T-cell (primary cell): Measurements from ENCODE around the gene ABLIM1. TPM values are rescaled to one million over a fixed set of nuclear protein-coding genes. Genes with fewer than 3 reads are reported as not detected.

Source experiments
- ATAC-seq, 4 experiments: fragments of 200-7000 bp in 3 of 4; fragments of 150-1000 bp in 1 of 4; cut with Tn5 transposase; replicated peaks in 1 of 4; 1 replicate in 3 of 4; 2 replicates in 1 of 4; pipeline ENCODE4 v1.10.0; 2021; ENCODE audit warnings: moderate library complexity in 3 of 4, mild to moderate bottlenecking in 2 of 4, moderate number of reproducible peaks in 1 of 4
- CTCF ChIA-PET, 2 donors: fragments of 300-600 bp; sonication (Branson Sonifier 250); formaldehyde crosslinking; loops; one replicate each; lab custom pipeline; 2022; ENCODE audit warnings: antibody characterized with exemption in 2 of 2; lab: Charles Lee
- POLR2A ChIA-PET, 2 donors: fragments of 300-600 bp; sonication (Branson Sonifier 250); formaldehyde crosslinking; loops; one replicate each; lab custom pipeline; 2022; ENCODE audit warnings: antibody characterized with exemption in 2 of 2; lab: Charles Lee
- DNase-seq, 35 experiments: peaks; one replicate each; pipeline versions ENCODE4 v3.0.0 to v3.0.0-alpha.2; 2013 to 2023
- H3K27ac ChIP-seq: one replicate; pipeline ENCODE4 v1.5.1; 2013; ENCODE audit warnings: low read length
- H3K27me3 ChIP-seq, 2 experiments: replicated peaks in 1 of 2; 1 replicate in 1 of 2; 2 replicates in 1 of 2; pipeline versions ENCODE4 v1.6.1 to v1.7.0; 2013; ENCODE audit warnings: low read length in 1 of 2, mixed read lengths in 1 of 2; ENCODE audit not compliant: control insufficient read depth in 2 of 2, insufficient read depth in 2 of 2; ENCODE audit errors: extremely low read depth in 1 of 2
- H3K36me3 ChIP-seq, 2 donors: 1 replicate in 1 of 2; 2 replicates in 1 of 2; pipeline versions ENCODE4 v1.6.1 to v1.7.0; 2013; ENCODE audit warnings: low read length in 1 of 2; ENCODE audit not compliant: control insufficient read depth in 2 of 2, insufficient read depth in 1 of 2; ENCODE audit errors: extremely low read depth in 1 of 2
- H3K4me1 ChIP-seq, 2 experiments: 1 replicate in 1 of 2; 2 replicates in 1 of 2; pipeline versions ENCODE4 v1.6.1 to v1.7.0; 2013; ENCODE audit warnings: low read length in 2 of 2, mixed read lengths in 1 of 2; ENCODE audit not compliant: insufficient read depth in 2 of 2, control insufficient read depth in 1 of 2; ENCODE audit errors: extremely low read depth in 1 of 2
- H3K4me3 ChIP-seq, 2 donors: 1 replicate in 1 of 2; 2 replicates in 1 of 2; pipeline versions ENCODE4 v1.5.1 to v1.7.0; 2013; ENCODE audit warnings: mild to moderate bottlenecking in 2 of 2, low read length in 1 of 2, moderate library complexity in 1 of 2; ENCODE audit not compliant: control insufficient read depth in 1 of 2; ENCODE audit errors: extremely low read depth in 1 of 2
- H3K9me3 ChIP-seq: 2 replicates; pipeline ENCODE4 v1.7.0; 2013
- H3K27ac Mint-ChIP-seq, 2 donors: one replicate each; pipeline ENCODE4 v1.8.0; 2020 to 2021; ENCODE audit warnings: mild to moderate bottlenecking in 2 of 2, mixed read lengths in 2 of 2
- H3K27me3 Mint-ChIP-seq, 2 donors: one replicate each; pipeline ENCODE4 v1.8.0; 2021 to 2022; ENCODE audit warnings: mixed read lengths in 2 of 2
- H3K36me3 Mint-ChIP-seq: one replicate; pipeline ENCODE4 v1.8.0; 2021; ENCODE audit warnings: mixed read lengths
- H3K4me1 Mint-ChIP-seq, 3 donors: one replicate each; pipeline ENCODE4 v1.8.0; 2020 to 2022; ENCODE audit warnings: mixed read lengths in 3 of 3, mild to moderate bottlenecking in 1 of 3
- H3K4me3 Mint-ChIP-seq, 3 donors: one replicate each; pipeline ENCODE4 v1.8.0; 2020 to 2022; ENCODE audit warnings: mild to moderate bottlenecking in 3 of 3, mixed read lengths in 3 of 3, moderate library complexity in 3 of 3
- H3K9me3 Mint-ChIP-seq, 3 donors: one replicate each; pipeline ENCODE4 v1.8.0; 2020 to 2022; ENCODE audit warnings: mixed read lengths in 3 of 3
- WGBS: methylation state at CpG from one replicate; pipeline ENCODE4 v1.1.5; 2013; ENCODE audit warnings: missing lambda C conversion rate; ENCODE audit not compliant: insufficient coverage; 5-methylcytosine and 5-hydroxymethylcytosine counted together
- total RNA-seq, 35 experiments: library from RNA in 6 of 35; stranded (reverse) in 6 of 35; fragments of 120-200 nt in 1 of 35; gene quantifications; one replicate each; pipeline versions ENCODE4 v1.2.1 to v1.2.4 and lab custom pipeline; 2013 to 2026

The ABLIM1 gene
- total RNA-seq, 5 donors from 2014 or later (not counting 1 experiment from before 2014, with no cell fraction given) = 212 to 311 (median 266) TPM

DNA sequence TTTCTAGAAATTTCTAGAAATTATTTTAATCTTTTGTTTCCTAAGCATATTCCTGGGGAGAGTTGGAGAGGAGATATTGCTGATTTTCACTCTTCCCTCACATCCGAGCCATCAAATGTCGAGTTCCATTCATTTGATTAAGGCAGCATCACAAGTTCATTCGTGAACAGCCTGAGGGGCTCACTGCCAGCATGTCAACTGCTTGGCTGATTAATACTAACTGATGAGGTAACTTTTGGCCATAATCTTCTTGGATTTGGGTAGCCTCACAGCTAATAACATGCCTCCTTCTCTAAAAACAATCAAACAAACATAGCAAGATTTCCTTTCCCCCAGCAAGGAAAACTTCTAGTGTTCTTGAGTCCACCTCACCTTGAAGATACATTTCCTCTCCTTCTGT lies 166.7 kb downstream of the ABLIM1 start:
- no peak overlapping the region for H3K27ac ChIP-seq
- no peaks in the 10 kb centered on the region for H3K27me3 ChIP-seq
- H3K9me3 ChIP-seq = no peaks in the 10 kb centered on the region
- ChIA-PET POLR2A (interaction anchor here in 1 of 2 donors (0.7 kb wide), 1 partner anchor 12 kb away, joined by 8 read pairs; no protein-coding TSS in a partner anchor), CTCF (interaction anchor here (1.1 to 1.6 kb wide), 2 partner anchors 18 to 20 kb away, joined by 3 to 5 read pairs; no protein-coding TSS in a partner anchor)
- ATAC-seq = no peak
- Mint-ChIP-seq H3K4me3 (peak overlapping the region in 2 of 3 donors; percentile 21 to 69), H3K27me3 (no peaks in the 10 kb centered on the region), H3K4me1 (peaks cover 78 to 87% (median 81%) of the 10 kb centered on the region in 3 donors), H3K36me3 (peaks cover 57% of the 10 kb centered on the region), H3K27ac (peak overlapping the region in 1 of 2 donors; percentile 84), H3K9me3 (no peaks in the 10 kb centered on the region)
- no peak overlapping the region for H3K4me3 ChIP-seq
- H3K4me1 ChIP-seq = peaks cover 30 to 51% of the 10 kb centered on the region in 2 experiments
- no CpG with 5 or more reads among the region's 3 CpGs for WGBS
- DNase-seq = no peak
- peaks cover 0 to 46% of the 10 kb centered on the region in 2 donors for H3K36me3 ChIP-seq

DNA sequence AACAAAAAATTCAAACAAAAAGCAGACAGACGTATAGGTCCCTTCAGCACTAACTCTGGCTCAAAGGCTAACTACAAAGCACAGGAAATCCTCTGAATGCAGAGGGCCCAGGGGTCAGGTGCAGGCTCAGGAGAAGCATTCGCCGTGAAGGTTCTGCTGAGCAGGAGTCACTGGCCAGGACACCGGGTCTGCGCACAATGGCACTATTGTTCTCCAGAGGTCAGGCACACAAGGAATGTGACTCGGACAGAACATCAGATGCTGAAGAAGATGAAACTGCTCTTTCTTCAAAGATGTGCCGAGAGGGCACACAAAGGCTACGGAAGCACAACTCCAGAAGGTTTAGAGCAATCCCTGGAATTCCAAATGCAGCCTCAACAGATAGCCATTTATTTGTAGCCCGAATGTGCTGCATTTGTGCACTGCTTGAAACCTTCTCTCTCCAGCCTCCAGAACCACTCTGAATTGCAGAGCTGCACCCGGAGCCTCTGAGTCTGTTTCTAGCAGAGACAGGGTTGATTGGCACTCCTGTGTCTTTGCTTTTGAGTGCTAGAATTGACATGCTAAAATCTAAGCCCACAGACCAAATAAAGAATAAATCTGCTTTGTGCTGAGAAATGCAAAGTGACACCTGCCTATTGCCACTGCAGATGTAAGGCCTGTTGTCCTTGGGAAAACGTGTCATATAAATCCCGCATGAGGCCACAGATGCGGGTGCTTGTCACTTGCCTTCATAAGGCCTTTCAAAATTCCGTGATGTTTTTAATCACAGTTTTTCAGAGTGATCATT lies 168.4 kb downstream of the ABLIM1 start:
- no peak overlapping the region for H3K27ac ChIP-seq
- Mint-ChIP-seq H3K36me3 (peaks cover 61% of the 10 kb centered on the region), H3K9me3 (no peaks in the 10 kb centered on the region), H3K27ac (peak overlapping the region in 1 of 2 donors; percentile 66), H3K27me3 (no peaks in the 10 kb centered on the region), H3K4me1 (peaks cover 69 to 77% (median 74%) of the 10 kb centered on the region in 3 donors), H3K4me3 (no peak overlapping the region)
- H3K4me3 ChIP-seq = no peak overlapping the region
- DNase-seq (no peak), ATAC-seq (no peak)
- ChIA-PET POLR2A (no interaction called here), CTCF (no interaction called here)
- no peaks in the 10 kb centered on the region for H3K27me3 ChIP-seq
- 92% methylated on average over 11 of the region's 14 CpGs for WGBS
- H3K4me1 ChIP-seq = peaks cover 30 to 42% of the 10 kb centered on the region in 2 experiments
- H3K9me3 ChIP-seq = no peaks in the 10 kb centered on the region
- peaks cover 4 to 61% of the 10 kb centered on the region in 2 donors for H3K36me3 ChIP-seq

DNA sequence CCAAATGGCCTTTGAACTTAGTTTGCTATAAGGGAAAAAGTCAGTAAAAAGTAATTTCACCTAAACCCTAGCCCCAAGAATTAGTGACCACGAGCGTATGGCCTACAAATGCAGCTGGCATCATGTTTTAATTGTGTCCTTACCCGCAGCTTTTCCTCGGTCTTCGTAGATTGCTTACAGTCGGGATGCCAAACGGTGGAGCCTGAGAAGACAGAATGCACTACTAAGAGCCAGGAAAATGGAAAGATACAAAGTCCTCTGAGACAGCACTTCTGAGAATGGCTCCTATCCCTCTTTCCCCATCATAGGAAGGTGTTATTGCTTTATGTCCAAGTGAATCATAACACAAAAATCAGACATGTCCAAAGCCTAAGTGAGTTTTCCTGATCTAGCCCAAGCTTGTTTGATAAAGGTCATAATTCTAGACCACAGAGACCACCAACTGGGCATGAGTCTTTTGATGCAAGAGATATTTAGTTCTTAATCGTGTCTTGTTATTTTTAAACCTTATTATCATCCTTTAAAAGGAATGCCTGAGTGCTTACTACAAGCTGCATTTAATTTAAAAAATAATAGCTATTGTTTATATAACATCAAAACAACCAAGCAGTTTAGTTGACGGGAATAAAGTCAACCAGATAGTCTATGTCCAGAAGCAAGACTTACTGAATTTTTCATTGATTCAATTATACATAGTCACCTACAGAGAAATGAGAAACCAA lies 170.1 kb downstream of the ABLIM1 start:
- Mint-ChIP-seq H3K4me1 (peaks cover 66 to 76% (median 67%) of the 10 kb centered on the region in 3 donors), H3K4me3 (no peak overlapping the region), H3K36me3 (peaks cover 71% of the 10 kb centered on the region), H3K27ac (peak overlapping the region; percentile 46 to 75), H3K9me3 (no peaks in the 10 kb centered on the region), H3K27me3 (no peaks in the 10 kb centered on the region)
- no peak overlapping the region for H3K4me3 ChIP-seq
- POLR2A ChIA-PET = interaction anchor here in 1 of 2 donors (1.0 kb wide), 1 partner anchor 35 kb away, joined by 3 read pairs; no protein-coding TSS in a partner anchor
- ATAC-seq = no peak
- CTCF ChIA-PET = interaction anchor here (0.6 to 2.2 kb wide), 7 partner anchors 12 to 68 kb away, joined by 3 to 7 read pairs (median 3); no protein-coding TSS in a partner anchor
- H3K9me3 ChIP-seq = no peaks in the 10 kb centered on the region
- no peak for DNase-seq
- H3K27me3 ChIP-seq = no peaks in the 10 kb centered on the region
- H3K36me3 ChIP-seq = peaks cover 16 to 67% of the 10 kb centered on the region in 2 donors
- peaks cover 23 to 25% of the 10 kb centered on the region in 2 experiments for H3K4me1 ChIP-seq
- 94% methylated on average over 6 of the region's 9 CpGs for WGBS
- no peak overlapping the region for H3K27ac ChIP-seq

DNA sequence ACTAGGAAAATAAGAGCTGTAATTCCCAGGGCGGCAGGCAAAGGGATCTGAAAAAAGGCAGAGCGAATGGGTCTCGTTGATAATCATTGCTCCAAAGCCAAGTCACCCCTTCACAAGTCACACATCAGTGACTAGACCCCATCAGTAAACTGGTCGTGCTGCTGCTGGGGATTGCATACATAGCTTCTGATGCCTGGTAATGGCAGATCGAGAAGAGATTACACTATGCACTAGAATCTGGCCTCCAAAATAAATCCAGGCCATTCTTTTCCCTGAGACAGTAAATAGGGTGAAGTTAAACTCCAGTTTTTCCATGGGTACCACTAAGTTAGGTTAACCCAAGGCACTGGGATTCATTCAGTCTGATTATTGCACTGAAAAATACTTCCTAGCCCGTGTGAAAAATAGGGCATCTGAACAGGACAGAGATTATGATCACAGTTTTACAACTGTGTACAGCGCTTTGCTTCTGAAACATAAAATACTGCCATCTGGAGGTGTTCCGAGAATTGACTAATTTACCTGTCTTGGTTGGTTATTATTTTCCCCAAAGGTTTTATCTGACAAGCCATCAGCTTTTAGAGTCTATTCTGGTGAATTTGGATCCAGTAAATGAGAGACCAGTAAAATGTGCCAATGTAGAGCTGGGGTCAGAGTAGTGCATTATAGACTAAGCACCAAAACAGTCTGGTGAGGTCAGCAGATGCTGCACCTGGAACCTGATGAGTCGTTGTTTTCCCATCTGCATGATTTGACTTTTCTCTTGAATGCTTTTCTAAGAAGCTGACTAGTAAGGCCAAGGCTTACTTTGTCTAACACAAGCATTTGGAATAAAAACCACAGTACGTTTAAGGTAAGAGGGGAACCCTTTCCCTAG lies 170.9 kb downstream of the ABLIM1 start:
- peaks cover 65 to 76% (median 66%) of the 10 kb centered on the region in 3 donors for H3K4me1 Mint-ChIP-seq
- H3K27ac Mint-ChIP-seq = peak overlapping the region in 1 of 2 donors; percentile 46
- H3K9me3 Mint-ChIP-seq = no peaks in the 10 kb centered on the region
- Histone ChIP-seq H3K4me3 (no peak overlapping the region), H3K4me1 (peaks cover 17% of the 10 kb centered on the region in 2 experiments), H3K27me3 (no peaks in the 10 kb centered on the region), H3K27ac (no peak overlapping the region), H3K36me3 (peaks cover 16 to 75% of the 10 kb centered on the region in 2 donors), H3K9me3 (no peaks in the 10 kb centered on the region)
- POLR2A ChIA-PET = interaction anchor here in 1 of 2 donors (0.5 to 1.0 kb wide), 2 partner anchors 36 to 217 kb away, joined by 3 to 4 read pairs; no protein-coding TSS in a partner anchor
- DNase-seq = no peak
- ATAC-seq = peak in 2 of 4 experiments; percentile 30 to 32
- no peaks in the 10 kb centered on the region for H3K27me3 Mint-ChIP-seq
- WGBS = 83% methylated on average over 5 of the region's 10 CpGs
- H3K4me3 Mint-ChIP-seq = no peak overlapping the region
- peaks cover 71% of the 10 kb centered on the region for H3K36me3 Mint-ChIP-seq
- CTCF ChIA-PET = interaction anchor here (0.5 to 2.2 kb wide), 7 partner anchors 16 to 349 kb away, joined by 3 to 10 read pairs (median 5); no protein-coding TSS in a partner anchor

DNA sequence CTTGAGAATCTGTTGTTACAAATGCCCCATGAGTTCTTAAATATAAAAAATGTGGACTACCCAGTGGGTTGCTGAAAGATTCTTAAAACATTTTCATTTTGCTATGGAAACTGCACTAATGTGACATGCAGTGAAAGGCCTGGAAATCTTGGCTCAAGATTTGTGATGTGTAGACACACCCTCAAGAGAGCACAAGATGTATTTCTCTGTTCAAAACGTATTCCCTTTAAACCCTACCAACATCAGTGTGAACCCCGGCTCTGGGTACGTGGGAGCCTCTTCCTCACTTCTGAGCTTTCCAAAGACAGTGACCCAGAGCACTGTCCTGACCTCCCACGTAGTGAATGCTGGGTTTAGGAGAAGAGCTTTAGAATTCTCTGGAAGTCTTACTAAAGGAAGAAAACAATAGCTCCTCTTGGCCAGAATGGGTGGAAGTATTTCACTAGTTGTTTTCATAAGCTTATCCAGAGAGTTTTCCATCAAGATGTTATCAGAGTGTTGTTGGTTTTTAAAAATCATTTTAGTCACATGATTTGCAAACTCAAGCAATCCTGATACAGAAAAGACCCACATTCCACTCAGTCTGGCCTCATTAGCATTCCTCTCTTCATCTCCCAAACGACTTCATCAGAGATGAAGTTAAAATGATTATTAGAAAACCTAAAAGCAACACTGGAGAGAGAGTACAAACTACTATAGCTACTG lies 172.2 kb downstream of the ABLIM1 start:
- Histone ChIP-seq H3K4me3 (no peak overlapping the region), H3K27me3 (no peaks in the 10 kb centered on the region), H3K4me1 (peaks cover 7 to 14% of the 10 kb centered on the region in 2 experiments), H3K9me3 (no peaks in the 10 kb centered on the region), H3K36me3 (peaks cover 16 to 78% of the 10 kb centered on the region in 2 donors), H3K27ac (no peak overlapping the region)
- Mint-ChIP-seq H3K9me3 (no peaks in the 10 kb centered on the region), H3K36me3 (peaks cover 67% of the 10 kb centered on the region), H3K27me3 (no peaks in the 10 kb centered on the region), H3K4me1 (peaks cover 63 to 78% (median 68%) of the 10 kb centered on the region in 3 donors), H3K4me3 (no peak overlapping the region), H3K27ac (peak overlapping the region in 1 of 2 donors; percentile 1)
- no peak for ATAC-seq
- no CpG with 5 or more reads among the region's 5 CpGs for WGBS
- POLR2A ChIA-PET = interaction anchor here in 1 of 2 donors (0.6 kb wide), 1 partner anchor 22 kb away, joined by 5 read pairs; no protein-coding TSS in a partner anchor
- CTCF ChIA-PET = no interaction called here
- DNase-seq = no peak
